ENCODE results near the gene PEPD.

DNA sequence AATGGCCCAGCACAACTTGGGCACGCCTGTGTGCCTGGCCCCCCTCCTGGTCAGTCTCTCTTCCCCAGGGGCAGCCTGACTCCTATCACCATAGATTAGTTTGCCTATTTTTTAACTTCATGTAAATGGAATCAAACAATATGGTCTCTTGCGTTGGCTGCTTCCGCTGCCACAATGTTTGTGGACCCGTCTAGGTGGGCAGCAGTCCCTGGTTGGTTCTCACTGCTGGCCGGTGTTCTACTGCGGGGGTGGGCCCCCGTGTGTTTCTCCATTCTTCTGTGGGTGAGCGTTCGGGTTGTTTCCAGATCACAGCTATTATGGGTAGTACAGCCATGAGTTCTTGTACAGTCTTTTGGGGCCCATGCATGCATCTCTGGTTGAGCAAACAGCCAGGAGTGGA lies 100.8 kb downstream of the PEPD start:
- no peak for TF ChIP-seq CTCF (IDR thresholded peaks at IDR 0.05; ENCODE audit: extremely low read depth in 1 of 2, insufficient read depth in 1 of 2, low read depth in 1 of 2, low read length in 2 of 2)
- TF ChIP-seq, protein P1, sequence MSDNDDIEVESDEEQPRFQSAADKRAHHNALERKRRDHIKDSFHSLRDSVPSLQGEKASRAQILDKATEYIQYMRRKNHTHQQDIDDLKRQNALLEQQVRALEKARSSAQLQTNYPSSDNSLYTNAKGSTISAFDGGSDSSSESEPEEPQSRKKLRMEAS (IDR thresholded peaks at IDR 0.05; ENCODE audit: insufficient read depth, insufficient read length): no peak
- TF ChIP-seq POLR2A (IDR thresholded peaks at IDR 0.05; ENCODE audit: low read depth, low read length): no peak
- TF ChIP-seq POLR2AphosphoS5 (IDR thresholded peaks at IDR 0.05; ENCODE audit: insufficient read depth, low read depth, low read length): no peak
- no peak for TF ChIP-seq JUN (IDR thresholded peaks at IDR 0.05; ENCODE audit: borderline replicate concordance, insufficient read depth, insufficient read length, low read depth)
- TF ChIP-seq EZH2 (IDR thresholded peaks at IDR 0.05; ENCODE audit: borderline replicate concordance, low read depth, low read length, severe bottlenecking): no peak
- TF ChIP-seq GATA2 (IDR thresholded peaks at IDR 0.05; ENCODE audit: insufficient read depth, insufficient read length, low read depth, low read length): no peak
